ENCODE results near the gene ZHX3.

ZHX3 gene

GRCh38 chr20:41176711-41177552 lies 140.6 kb downstream of the ZHX3 start:
- Histone ChIP-seq H2BK120ac (ENCODE audit: low read depth, low read length) (no peak overlapping the region), H3K79me1 (ENCODE audit: low read length) (peaks cover 3% of the 10 kb centered on the region), H4K5ac (ENCODE audit: low read length) (no peak overlapping the region), H4K8ac (ENCODE audit: low read depth, low read length) (no peak overlapping the region), H2BK15ac (replicated peaks; ENCODE audit: low read depth) (no peak overlapping the region), H3K27me3 (ENCODE audit: insufficient read depth, low read length, poor library complexity) (no peaks in the 10 kb centered on the region), H3K56ac (ENCODE audit: low read length) (no peak overlapping the region), H3K79me2 (ENCODE audit: control insufficient read depth, insufficient read depth, low read length) (no peaks in the 10 kb centered on the region), H3K4me3 (ENCODE audit: low read length) (no peak overlapping the region), H3K4me2 (ENCODE audit: low read length) (no peak overlapping the region), H3K18ac (ENCODE audit: low read length) (no peak overlapping the region), H3K36me3 (ENCODE audit: control insufficient read depth, insufficient read depth, low read length) (peaks cover 29% of the 10 kb centered on the region), H3K9ac (ENCODE audit: low read length) (no peak overlapping the region), H3K4ac (ENCODE audit: low read depth, low read length) (no peak overlapping the region), H3K4me1 (ENCODE audit: control insufficient read depth, low read depth, low read length) (no peaks in the 10 kb centered on the region), H3K23ac (ENCODE audit: low read length) (no peak overlapping the region), H2AK5ac (ENCODE audit: low read length) (no peak overlapping the region), H2BK5ac (ENCODE audit: low read length) (no peak overlapping the region), H3K27ac (ENCODE audit: low read depth, low read length) (no peak overlapping the region)
- WGBS (ENCODE audit: extremely low coverage, insufficient coverage, low lambda C conversion rate), result no CpG with 5 or more reads among the region's 8 CpGs
- no peak for DNase-seq

DNA sequence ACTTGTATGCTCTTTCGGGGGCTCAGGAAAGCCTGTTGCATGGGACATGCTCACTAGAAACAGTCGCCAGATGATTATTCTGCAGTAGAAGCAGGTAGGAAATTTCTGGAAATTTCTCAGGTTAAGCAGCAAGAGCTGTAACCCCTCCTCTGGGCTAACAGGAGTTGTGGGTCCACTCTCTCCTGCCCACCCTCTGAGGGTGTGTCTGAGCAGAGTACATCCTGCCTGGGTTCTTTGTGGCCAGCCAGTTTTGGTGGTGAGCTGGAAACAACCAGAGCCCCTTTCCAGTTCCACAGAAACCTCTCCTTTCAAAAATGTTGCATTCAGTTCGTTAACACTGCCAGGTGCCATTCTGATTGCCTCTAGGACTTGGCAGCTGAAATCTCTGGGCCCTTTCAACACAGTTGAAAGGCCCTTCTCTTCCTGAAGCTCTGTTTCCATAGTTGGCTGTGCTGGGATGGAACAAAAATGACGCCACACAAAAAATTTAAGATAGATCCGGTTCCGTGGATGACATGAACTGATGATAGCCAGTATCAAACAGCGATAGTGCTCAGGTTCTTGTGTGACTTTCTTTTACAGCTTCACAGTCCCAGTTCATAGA lies 141.7 kb downstream of the ZHX3 start:
- no CpG with 5 or more reads among the region's 7 CpGs for WGBS (ENCODE audit: extremely low coverage, insufficient coverage, low lambda C conversion rate)
- no peaks in the 10 kb centered on the region for H3K79me2 ChIP-seq (ENCODE audit: control insufficient read depth, insufficient read depth, low read length)
- no peak overlapping the region for H3K4ac ChIP-seq (ENCODE audit: low read depth, low read length)
- H3K4me2 ChIP-seq (ENCODE audit: low read length), result no peak overlapping the region
- no peaks in the 10 kb centered on the region for H3K4me1 ChIP-seq (ENCODE audit: control insufficient read depth, low read depth, low read length)
- no peak overlapping the region for H3K23ac ChIP-seq (ENCODE audit: low read length)
- no peak overlapping the region for H2BK5ac ChIP-seq (ENCODE audit: low read length)
- H2AK5ac ChIP-seq (ENCODE audit: low read length), result no peak overlapping the region
- H3K9ac ChIP-seq (ENCODE audit: low read length), result no peak overlapping the region
- no peaks in the 10 kb centered on the region for H3K27me3 ChIP-seq (ENCODE audit: insufficient read depth, low read length, poor library complexity)
- H3K18ac ChIP-seq (ENCODE audit: low read length), result no peak overlapping the region
- no peak overlapping the region for H4K5ac ChIP-seq (ENCODE audit: low read length)
- H2BK120ac ChIP-seq (ENCODE audit: low read depth, low read length), result no peak overlapping the region
- no peak overlapping the region for H4K8ac ChIP-seq (ENCODE audit: low read depth, low read length)
- no peak overlapping the region for H3K27ac ChIP-seq (ENCODE audit: low read depth, low read length)
- no peak overlapping the region for H2BK15ac ChIP-seq (replicated peaks; ENCODE audit: low read depth)
- no peak overlapping the region for H3K56ac ChIP-seq (ENCODE audit: low read length)
- DNase-seq, result no peak
- H3K4me3 ChIP-seq (ENCODE audit: low read length), result no peak overlapping the region
- peaks cover 3% of the 10 kb centered on the region for H3K79me1 ChIP-seq (ENCODE audit: low read length)
- peaks cover 32% of the 10 kb centered on the region for H3K36me3 ChIP-seq (ENCODE audit: control insufficient read depth, insufficient read depth, low read length)

GRCh38 chr20:41175201-41175651 lies 142.3 kb downstream of the ZHX3 start:
- no peak overlapping the region for H2BK5ac ChIP-seq (ENCODE audit: low read length)
- H3K27me3 ChIP-seq (ENCODE audit: insufficient read depth, low read length, poor library complexity), result no peaks in the 10 kb centered on the region
- H3K36me3 ChIP-seq (ENCODE audit: control insufficient read depth, insufficient read depth, low read length), result peaks cover 37% of the 10 kb centered on the region
- no peak overlapping the region for H2BK120ac ChIP-seq (ENCODE audit: low read depth, low read length)
- H3K4me3 ChIP-seq (ENCODE audit: low read length), result no peak overlapping the region
- no peak overlapping the region for H3K18ac ChIP-seq (ENCODE audit: low read length)
- no peak overlapping the region for H3K9ac ChIP-seq (ENCODE audit: low read length)
- peaks cover 3% of the 10 kb centered on the region for H3K79me1 ChIP-seq (ENCODE audit: low read length)
- DNase-seq, result no peak
- no peak overlapping the region for H4K5ac ChIP-seq (ENCODE audit: low read length)
- no peak overlapping the region for H3K27ac ChIP-seq (ENCODE audit: low read depth, low read length)
- no peak overlapping the region for H3K56ac ChIP-seq (ENCODE audit: low read length)
- no peak overlapping the region for H2AK5ac ChIP-seq (ENCODE audit: low read length)
- H2BK15ac ChIP-seq (replicated peaks; ENCODE audit: low read depth), result no peak overlapping the region
- no peak overlapping the region for H3K4ac ChIP-seq (ENCODE audit: low read depth, low read length)
- H3K4me1 ChIP-seq (ENCODE audit: control insufficient read depth, low read depth, low read length), result no peaks in the 10 kb centered on the region
- H4K8ac ChIP-seq (ENCODE audit: low read depth, low read length), result no peak overlapping the region
- no peak overlapping the region for H3K4me2 ChIP-seq (ENCODE audit: low read length)
- H3K79me2 ChIP-seq (ENCODE audit: control insufficient read depth, insufficient read depth, low read length), result no peaks in the 10 kb centered on the region
- no peak overlapping the region for H3K23ac ChIP-seq (ENCODE audit: low read length)
- no CpG with 5 or more reads among the region's 4 CpGs for WGBS (ENCODE audit: extremely low coverage, insufficient coverage, low lambda C conversion rate)

GRCh38 chr20:41174782-41175181 lies 142.7 kb downstream of the ZHX3 start:
- Histone ChIP-seq H3K27me3 (ENCODE audit: insufficient read depth, low read length, poor library complexity) (no peaks in the 10 kb centered on the region), H3K4me3 (ENCODE audit: low read length) (no peak overlapping the region), H3K9ac (ENCODE audit: low read length) (no peak overlapping the region), H3K4ac (ENCODE audit: low read depth, low read length) (no peak overlapping the region), H3K18ac (ENCODE audit: low read length) (no peak overlapping the region), H3K79me1 (ENCODE audit: low read length) (peaks cover 3% of the 10 kb centered on the region), H4K5ac (ENCODE audit: low read length) (no peak overlapping the region), H3K56ac (ENCODE audit: low read length) (no peak overlapping the region), H3K79me2 (ENCODE audit: control insufficient read depth, insufficient read depth, low read length) (no peaks in the 10 kb centered on the region), H3K4me1 (ENCODE audit: control insufficient read depth, low read depth, low read length) (no peaks in the 10 kb centered on the region), H3K27ac (ENCODE audit: low read depth, low read length) (no peak overlapping the region), H3K4me2 (ENCODE audit: low read length) (no peak overlapping the region), H2BK5ac (ENCODE audit: low read length) (no peak overlapping the region), H4K8ac (ENCODE audit: low read depth, low read length) (no peak overlapping the region), H3K36me3 (ENCODE audit: control insufficient read depth, insufficient read depth, low read length) (peaks cover 40% of the 10 kb centered on the region), H2AK5ac (ENCODE audit: low read length) (no peak overlapping the region), H2BK15ac (replicated peaks; ENCODE audit: low read depth) (no peak overlapping the region), H2BK120ac (ENCODE audit: low read depth, low read length) (no peak overlapping the region), H3K23ac (ENCODE audit: low read length) (no peak overlapping the region)
- no peak for DNase-seq
- WGBS (ENCODE audit: extremely low coverage, insufficient coverage, low lambda C conversion rate), result no CpG with 5 or more reads among the region's 2 CpGs

- H3K79me1 ChIP-seq (ENCODE audit: low read length), result peaks cover 3% of the 10 kb centered on the region
- WGBS (ENCODE audit: extremely low coverage, insufficient coverage, low lambda C conversion rate), result no CpG with 5 or more reads among the region's 10 CpGs
These were observed 143.2 kb downstream of the ZHX3 start for GRCh38 chr20:41174373-41174772.

More at GRCh38 chr20:41174373-41174772, 143.2 kb downstream of the ZHX3 start:
- no peak overlapping the region for H3K4ac ChIP-seq (ENCODE audit: low read depth, low read length)
- H3K9ac ChIP-seq (ENCODE audit: low read length), result no peak overlapping the region
- no peak for DNase-seq
- no peak overlapping the region for H3K4me2 ChIP-seq (ENCODE audit: low read length)
- H3K56ac ChIP-seq (ENCODE audit: low read length), result no peak overlapping the region
- H3K4me1 ChIP-seq (ENCODE audit: control insufficient read depth, low read depth, low read length), result no peaks in the 10 kb centered on the region
- no peak overlapping the region for H2BK15ac ChIP-seq (replicated peaks; ENCODE audit: low read depth)
- no peaks in the 10 kb centered on the region for H3K27me3 ChIP-seq (ENCODE audit: insufficient read depth, low read length, poor library complexity)
- no peaks in the 10 kb centered on the region for H3K79me2 ChIP-seq (ENCODE audit: control insufficient read depth, insufficient read depth, low read length)
- H3K27ac ChIP-seq (ENCODE audit: low read depth, low read length), result no peak overlapping the region
- H4K8ac ChIP-seq (ENCODE audit: low read depth, low read length), result no peak overlapping the region
- peaks cover 44% of the 10 kb centered on the region for H3K36me3 ChIP-seq (ENCODE audit: control insufficient read depth, insufficient read depth, low read length)
- H4K5ac ChIP-seq (ENCODE audit: low read length), result no peak overlapping the region
- H3K18ac ChIP-seq (ENCODE audit: low read length), result no peak overlapping the region
- no peak overlapping the region for H2BK5ac ChIP-seq (ENCODE audit: low read length)
- no peak overlapping the region for H2BK120ac ChIP-seq (ENCODE audit: low read depth, low read length)
- no peak overlapping the region for H2AK5ac ChIP-seq (ENCODE audit: low read length)
- no peak overlapping the region for H3K23ac ChIP-seq (ENCODE audit: low read length)
- no peak overlapping the region for H3K4me3 ChIP-seq (ENCODE audit: low read length)
